OCI-LY1 (cell line): ENCODE data around the gene MAP7D1.

Experiments
- EZH2 ChIP-seq: fragments of 200-600 bp; sonication (generic), shearing (Covaris generic); IDR thresholded peaks from 2 replicates; pipeline ENCODE4 v1.8.0; 2017; ENCODE audit warnings: borderline replicate concordance, mixed run types, mild to moderate bottlenecking, antibody characterized with exemption, low read length, moderate library complexity, mixed read lengths
- TF ChIP-seq, protein P1 (sequence below): fragments of 200-600 bp; sonication (generic), shearing (Covaris generic); IDR thresholded peaks from 2 replicates; pipeline ENCODE4 v1.5.1; 2017; ENCODE audit warnings: mild to moderate bottlenecking, antibody characterized with exemption, low read length, moderate library complexity, mixed read lengths

DNA sequence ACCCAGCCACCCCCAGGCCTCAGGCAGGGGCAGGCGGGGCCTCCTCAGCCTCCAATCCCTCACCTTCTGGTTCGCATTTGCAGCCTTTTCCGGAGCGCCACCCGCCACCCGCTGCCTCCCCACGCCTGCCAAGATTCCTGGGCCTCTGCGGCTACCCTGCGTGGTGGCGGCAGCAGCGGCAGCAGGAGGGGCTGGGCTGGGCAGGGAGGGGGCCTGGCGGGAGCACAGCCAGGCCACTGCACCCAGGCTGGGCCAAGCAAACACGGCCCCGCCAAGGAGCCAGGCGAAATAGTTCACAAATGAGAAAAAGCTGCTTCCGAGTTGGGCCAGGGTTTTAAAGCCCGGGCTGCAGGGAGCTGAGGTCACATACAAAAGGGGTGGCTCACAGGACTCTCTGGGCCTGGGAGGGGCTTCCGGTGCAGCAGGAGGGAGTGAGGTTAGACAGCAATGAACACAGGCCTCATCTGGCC lies 40.7 kb upstream of the MAP7D1 start:
- TF ChIP-seq EZH2, result no peak
- TF ChIP-seq, protein P1, sequence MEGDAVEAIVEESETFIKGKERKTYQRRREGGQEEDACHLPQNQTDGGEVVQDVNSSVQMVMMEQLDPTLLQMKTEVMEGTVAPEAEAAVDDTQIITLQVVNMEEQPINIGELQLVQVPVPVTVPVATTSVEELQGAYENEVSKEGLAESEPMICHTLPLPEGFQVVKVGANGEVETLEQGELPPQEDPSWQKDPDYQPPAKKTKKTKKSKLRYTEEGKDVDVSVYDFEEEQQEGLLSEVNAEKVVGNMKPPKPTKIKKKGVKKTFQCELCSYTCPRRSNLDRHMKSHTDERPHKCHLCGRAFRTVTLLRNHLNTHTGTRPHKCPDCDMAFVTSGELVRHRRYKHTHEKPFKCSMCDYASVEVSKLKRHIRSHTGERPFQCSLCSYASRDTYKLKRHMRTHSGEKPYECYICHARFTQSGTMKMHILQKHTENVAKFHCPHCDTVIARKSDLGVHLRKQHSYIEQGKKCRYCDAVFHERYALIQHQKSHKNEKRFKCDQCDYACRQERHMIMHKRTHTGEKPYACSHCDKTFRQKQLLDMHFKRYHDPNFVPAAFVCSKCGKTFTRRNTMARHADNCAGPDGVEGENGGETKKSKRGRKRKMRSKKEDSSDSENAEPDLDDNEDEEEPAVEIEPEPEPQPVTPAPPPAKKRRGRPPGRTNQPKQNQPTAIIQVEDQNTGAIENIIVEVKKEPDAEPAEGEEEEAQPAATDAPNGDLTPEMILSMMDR, result no peak
